Liver (tissue), 3 donors: ENCODE data around the gene CATSPERZ.

Source experiments
- TF ChIP-seq, protein P1 (sequence below): fragments of 150-350 bp; IDR thresholded peaks from 2 replicates; pipeline ENCODE4 v1.5.1; 2017; ENCODE audit warnings: improper control_type of control experiment, low read depth, low read length; ENCODE audit not compliant: missing input control
- TF ChIP-seq, protein P2 (sequence below): IDR thresholded peaks from 2 replicates; pipeline ENCODE4 v1.6.1; 2016; ENCODE audit warnings: antibody characterized with exemption
- donor health status: healthy.
- donor health status: healthy.

DNA sequence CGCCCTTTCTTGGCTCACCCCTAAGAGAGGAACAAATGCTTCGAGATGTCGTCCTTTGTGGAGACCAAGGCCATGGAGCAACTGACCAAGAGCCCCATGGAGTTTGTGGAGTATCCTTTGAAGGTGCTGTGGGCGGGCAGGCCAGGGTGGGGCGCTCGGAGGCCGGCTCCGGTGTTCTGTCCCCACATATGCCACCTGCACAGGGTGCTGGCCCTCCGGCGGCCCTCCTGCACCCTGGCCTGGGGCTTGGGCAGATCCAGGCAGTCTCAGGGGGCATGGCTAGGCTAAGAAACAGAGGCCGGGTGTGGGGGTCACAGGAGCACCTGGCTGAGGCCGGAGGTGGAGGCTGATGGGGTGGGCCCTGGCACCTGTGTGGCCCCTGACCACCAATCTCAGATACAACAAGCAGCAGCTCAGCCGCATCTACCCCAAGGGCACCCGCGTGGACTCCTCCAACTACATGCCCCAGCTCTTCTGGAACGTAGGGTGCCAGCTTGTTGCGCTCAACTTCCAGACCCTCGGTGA, 38.5 kb upstream of the CATSPERZ start:
- TF ChIP-seq, protein P1, sequence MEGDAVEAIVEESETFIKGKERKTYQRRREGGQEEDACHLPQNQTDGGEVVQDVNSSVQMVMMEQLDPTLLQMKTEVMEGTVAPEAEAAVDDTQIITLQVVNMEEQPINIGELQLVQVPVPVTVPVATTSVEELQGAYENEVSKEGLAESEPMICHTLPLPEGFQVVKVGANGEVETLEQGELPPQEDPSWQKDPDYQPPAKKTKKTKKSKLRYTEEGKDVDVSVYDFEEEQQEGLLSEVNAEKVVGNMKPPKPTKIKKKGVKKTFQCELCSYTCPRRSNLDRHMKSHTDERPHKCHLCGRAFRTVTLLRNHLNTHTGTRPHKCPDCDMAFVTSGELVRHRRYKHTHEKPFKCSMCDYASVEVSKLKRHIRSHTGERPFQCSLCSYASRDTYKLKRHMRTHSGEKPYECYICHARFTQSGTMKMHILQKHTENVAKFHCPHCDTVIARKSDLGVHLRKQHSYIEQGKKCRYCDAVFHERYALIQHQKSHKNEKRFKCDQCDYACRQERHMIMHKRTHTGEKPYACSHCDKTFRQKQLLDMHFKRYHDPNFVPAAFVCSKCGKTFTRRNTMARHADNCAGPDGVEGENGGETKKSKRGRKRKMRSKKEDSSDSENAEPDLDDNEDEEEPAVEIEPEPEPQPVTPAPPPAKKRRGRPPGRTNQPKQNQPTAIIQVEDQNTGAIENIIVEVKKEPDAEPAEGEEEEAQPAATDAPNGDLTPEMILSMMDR, result no peak
- TF ChIP-seq, protein P2, sequence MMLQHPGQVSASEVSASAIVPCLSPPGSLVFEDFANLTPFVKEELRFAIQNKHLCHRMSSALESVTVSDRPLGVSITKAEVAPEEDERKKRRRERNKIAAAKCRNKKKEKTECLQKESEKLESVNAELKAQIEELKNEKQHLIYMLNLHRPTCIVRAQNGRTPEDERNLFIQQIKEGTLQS, result no peak
